A204.1 (cell line): ENCODE results near the gene DOCK6.

Source experiments
- FAIRE-seq: peaks from 2 replicates; lab custom pipeline; 2012; peaks lifted over from hg19 to GRCh38; lab: Jason Lieb, UNC

DOCK6 gene

DNA sequence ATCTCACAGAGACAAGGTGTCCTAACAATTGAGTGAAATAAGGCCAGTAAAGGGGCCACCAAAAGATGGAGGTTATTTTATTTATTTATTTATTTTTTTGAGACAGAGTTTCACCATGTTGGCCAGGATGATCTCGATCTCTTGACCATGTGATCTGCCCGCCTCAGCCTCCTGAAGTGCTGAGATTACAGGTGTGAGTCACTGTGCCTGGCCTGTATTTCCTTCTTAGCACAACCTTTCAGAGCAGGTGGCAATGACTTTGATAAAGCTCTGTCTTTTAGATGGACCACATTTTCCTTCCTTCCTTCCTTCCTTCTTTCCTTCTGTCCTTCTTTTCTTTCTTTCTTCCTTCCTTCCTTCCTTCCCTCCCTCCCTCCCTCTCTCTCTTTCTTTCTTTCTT is 11.0 kb upstream of the DOCK6 start:
- FAIRE-seq: no peak

- no peak for FAIRE-seq
Measured at GRCh38 chr19:11269408-11269807, 7.1 kb upstream of the DOCK6 start.

DNA sequence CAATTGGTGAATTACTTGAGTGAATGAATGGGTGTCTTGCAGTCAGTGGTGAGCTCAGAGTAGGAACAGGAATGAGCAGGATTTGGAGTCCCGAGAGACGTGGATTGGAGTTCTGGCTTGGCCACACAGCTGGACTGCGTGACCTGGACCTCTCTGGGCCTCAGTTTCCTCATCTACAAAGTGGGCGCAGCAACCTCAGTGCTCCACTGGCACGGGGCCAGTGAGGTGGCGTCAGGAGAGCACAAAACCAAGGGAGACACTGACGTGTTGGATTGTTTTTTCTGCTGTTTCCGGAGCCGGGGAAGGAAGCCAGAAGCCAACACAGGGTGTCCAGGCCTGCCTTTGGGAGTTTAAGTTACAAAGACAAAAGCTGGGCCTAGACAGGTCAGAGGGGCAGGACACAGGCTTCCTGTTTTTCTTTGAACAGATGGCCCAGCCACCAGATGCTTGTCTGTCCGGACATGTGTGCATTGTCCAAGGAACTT is 6.5 kb upstream of the DOCK6 start:
- no peak for FAIRE-seq

GRCh38 chr19:11267316-11268085 is 5.2 kb upstream of the DOCK6 start:
- no peak for FAIRE-seq

- FAIRE-seq: no peak
Measured at GRCh38 chr19:11265785-11266236, 3.5 kb upstream of the DOCK6 start.

DNA sequence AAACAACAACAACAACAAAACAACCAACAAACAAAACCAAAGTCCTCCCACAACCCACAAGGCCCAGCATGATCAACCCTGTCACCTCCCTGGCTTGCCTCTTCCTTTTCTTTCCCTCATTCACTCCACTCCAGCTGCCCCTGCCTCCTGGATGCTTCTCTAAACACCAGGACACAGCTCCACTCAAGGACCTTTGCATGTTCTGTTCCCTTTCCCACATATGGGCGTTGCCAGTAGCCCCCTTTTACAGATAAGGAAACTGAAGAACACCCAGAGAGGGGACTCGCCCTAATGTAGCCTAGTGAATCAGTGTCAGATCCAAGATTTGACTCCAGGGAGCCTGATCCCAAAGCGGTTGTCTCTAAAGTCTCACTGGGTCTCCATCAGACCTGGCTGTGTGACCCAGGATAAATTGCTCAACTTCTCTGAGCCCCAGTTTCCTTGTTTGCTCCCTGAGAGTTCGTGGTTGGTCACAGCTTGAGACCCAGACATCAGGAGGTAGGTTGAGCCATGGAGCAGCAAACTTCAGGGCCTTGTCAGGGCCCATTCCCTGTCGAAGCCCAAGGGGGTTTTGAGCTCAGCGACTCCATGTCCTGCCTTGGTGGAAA is 3.0 kb upstream of the DOCK6 start:
- FAIRE-seq: no peak

DNA sequence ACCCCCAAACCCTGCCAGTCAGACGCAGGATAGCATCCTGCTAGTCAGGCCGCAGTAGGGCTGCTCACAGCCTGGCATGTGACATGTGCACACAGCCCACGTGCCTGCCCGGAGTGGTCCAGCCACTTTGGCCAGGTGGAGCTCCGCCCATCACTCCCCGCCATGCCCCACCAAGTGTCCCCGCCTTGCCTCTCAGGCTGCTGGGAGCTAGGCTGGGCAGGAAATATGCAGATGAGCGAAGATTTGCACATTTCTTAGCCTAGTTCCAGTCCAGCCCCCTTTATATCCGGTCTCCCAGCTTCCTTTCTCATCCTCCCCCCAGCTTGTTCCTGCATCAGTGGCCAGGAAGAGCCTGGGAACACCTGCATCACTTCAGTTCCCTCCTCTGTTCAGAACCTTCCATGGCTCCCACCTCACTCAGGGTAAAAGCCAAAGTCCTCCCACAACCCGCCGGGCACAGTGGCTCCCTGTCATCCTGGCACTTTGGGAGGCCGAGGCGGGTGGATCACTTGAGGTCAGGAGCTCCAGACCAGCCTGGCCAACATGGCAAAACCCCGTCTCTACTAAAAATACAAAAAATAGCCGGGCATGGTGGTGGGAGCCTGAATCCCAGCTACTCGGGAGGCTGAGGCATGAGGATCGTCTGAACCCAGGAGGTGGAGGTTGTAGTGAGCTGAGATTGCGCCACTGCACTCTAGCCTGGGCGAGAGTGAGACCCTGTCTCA is 2.3 kb upstream of the DOCK6 start:
- FAIRE-seq: no peak

GRCh38 chr19:11263726-11264125 is 1.4 kb upstream of the DOCK6 start:
- FAIRE-seq: no peak

- FAIRE-seq: no peak
Measured at GRCh38 chr19:11261431-11261970, 823 bp downstream of the DOCK6 start.

GRCh38 chr19:11260996-11261395 is 1.3 kb downstream of the DOCK6 start:
- no peak for FAIRE-seq

- no peak for FAIRE-seq
Measured at GRCh38 chr19:11257846-11258380, 4.4 kb downstream of the DOCK6 start.

DNA sequence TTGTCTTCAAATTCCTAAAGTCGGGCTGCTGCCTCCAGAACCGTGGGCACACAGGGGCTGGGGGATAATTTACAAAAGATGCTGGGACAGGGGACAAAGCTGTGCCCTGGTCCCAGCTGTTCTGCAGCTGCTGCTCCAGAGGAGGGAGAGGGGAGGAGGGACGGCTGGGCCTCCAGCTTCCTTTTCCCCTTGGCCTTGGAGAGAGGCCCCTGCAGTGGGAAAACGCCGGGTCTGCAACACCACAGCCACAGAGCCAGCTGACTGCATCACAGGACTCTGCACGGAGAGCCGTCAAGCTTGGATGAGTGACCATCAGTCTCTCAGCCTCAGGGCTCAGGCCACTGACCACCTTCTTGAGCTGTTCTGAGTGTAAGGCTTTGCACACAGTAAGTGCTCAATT is 6.1 kb downstream of the DOCK6 start:
- no peak for FAIRE-seq

DNA sequence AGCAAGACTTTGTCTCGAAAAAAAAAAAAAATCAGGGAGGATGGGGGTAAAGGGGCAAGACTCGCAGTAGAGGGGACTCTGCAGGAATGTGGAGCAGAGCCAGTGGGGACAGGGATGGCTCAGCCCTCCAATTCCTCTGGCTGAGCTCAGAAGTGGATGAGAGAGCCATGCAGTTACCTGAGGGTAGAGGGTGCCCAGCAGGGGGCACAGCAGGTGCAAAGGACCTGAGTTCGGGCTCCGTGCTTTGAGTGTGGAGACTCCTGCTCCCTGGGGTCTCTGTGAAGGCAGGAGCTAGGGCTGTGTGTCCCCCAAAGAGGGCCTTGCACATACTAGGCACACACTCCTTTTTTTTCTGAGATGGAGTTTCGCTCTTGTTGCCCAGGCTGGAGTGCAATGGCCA is 7.7 kb downstream of the DOCK6 start:
- FAIRE-seq: no peak

DNA sequence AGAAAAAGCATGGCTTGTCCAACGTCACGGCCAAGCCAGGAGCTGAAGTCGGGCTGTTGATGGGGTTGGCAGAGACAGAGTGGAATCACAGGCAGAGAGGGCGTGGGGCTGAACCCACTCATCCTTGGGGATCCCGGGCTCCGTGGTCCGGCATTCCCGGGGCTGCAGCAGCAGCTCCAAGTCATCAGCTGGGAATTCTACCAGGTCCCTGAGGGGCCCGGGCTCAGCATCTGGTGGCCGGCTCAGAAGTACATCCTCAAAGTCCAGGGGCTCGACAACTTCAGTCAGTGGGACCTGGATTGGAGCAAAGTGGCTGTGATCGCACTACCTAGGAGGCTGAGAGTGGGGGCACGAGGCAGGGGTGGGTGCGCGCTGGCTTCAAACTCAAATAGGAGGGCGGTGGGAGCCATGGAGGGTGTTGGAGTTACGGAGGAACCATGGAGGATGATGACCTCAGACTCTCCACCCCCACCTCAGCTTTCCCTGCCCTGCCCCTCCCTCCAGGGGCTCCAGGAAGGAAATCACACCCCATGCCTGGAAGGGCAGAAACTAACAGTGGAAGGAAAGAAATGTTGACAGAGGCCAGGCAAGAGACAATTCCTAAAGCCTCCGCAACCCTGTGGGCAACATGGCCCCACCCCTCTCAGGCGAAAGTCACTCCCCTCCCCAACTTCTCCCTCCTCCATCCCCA is 9.5 kb downstream of the DOCK6 start:
- FAIRE-seq: no peak

DNA sequence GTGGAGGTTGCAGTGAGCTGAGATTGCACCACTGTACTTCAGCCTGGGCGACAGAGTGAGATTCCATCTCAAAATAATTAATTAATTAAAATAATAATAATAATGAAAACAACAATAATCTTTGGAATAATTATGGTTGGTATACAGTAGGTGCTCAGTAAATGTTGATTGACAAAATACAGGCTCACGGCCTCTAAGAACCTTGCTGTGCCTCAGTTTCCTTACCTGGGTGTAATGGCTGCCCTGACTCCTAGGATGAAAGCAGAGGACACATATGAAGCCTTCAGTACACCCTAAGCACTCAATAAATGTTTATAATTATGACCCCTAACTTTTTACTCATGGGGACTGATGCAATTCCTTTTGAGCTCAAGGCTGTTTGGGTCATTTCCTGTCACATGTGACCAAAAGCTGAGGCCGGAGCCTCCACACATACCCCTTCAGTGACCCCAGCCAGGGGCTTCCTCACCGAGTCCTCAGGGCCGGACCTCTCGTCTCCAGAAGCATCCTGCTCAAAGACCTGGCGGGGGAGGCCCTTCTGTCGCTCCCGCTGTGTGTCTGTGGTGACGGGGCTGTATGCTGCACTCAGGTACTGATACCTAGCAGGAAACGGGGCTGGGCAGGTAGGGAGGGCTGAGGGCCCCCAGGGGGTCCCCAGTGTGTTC is 10.5 kb downstream of the DOCK6 start:
- no peak for FAIRE-seq

DNA sequence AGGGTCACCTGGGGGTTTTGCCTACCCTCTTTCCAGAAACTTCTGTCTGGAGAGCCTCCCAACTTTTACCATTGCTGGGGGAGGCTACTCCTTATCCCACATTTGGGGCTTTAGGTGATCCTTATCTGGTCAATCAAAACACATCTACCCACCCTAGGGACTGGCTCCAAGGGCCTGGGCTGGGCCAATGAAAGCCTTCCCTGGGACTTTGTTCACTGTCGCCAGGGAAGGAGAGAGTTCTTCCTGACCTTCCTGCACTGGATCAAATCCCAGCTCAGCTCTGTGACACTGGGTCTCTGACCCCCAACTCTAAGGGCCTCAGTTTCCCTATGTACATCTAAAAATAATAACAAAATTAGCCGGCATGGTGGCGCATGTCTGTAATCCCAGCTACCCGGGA is 11.1 kb downstream of the DOCK6 start:
- no peak for FAIRE-seq

GRCh38 chr19:11248852-11249251 is 13.5 kb downstream of the DOCK6 start:
- FAIRE-seq: no peak

- no peak for FAIRE-seq
Measured at GRCh38 chr19:11247934-11248333, 14.4 kb downstream of the DOCK6 start.

GRCh38 chr19:11247391-11247790 is 14.9 kb downstream of the DOCK6 start:
- FAIRE-seq: no peak

DNA sequence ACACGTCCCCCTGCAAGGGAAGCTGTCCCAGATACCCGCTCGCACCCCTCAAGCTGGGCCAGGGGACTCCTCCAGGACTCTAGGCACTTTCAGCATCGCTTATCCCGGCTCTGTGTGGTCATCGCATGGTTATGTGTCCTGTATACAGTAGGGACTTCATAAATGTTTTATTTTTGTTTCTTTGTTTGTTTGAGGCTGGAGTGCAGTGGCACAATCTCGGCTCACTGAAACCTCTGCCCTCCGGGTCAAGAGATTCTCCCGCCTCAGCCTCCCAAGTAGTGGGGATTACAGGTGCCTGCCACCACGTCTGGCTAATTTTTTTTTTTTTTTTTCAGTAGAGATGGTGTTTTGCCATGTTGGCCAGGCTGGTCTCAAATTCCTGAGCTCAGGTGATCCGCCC is 15.4 kb downstream of the DOCK6 start:
- no peak for FAIRE-seq

- FAIRE-seq: no peak
Measured at GRCh38 chr19:11244846-11245589, 17.3 kb downstream of the DOCK6 start.
